Stomach smooth muscle (tissue), 2 donors: Measurements from ENCODE around the gene PPP2R2D.

Source experiments
- H3K27ac ChIP-seq: one replicate; pipeline ENCODE4 v1.7.0; 2013; ENCODE audit warnings: mild to moderate bottlenecking, low read length, inconsistent platforms
- H3K27me3 ChIP-seq, 2 donors: one replicate each; pipeline ENCODE4 v1.7.0; 2013; ENCODE audit warnings: low read length in 2 of 2; ENCODE audit not compliant: insufficient read depth in 2 of 2, control insufficient read depth in 1 of 2
- H3K36me3 ChIP-seq, 2 donors: one replicate each; pipeline ENCODE4 v1.7.0; 2013; ENCODE audit warnings: low read length in 2 of 2; ENCODE audit not compliant: control insufficient read depth in 2 of 2, insufficient read depth in 2 of 2
- H3K4me1 ChIP-seq: one replicate; pipeline ENCODE4 v1.7.0; 2013; ENCODE audit warnings: low read length; ENCODE audit not compliant: control insufficient read depth, insufficient read depth
- H3K4me3 ChIP-seq, 2 donors: one replicate each; pipeline ENCODE4 v1.7.0; 2013; ENCODE audit warnings: low read length in 2 of 2
- H3K9ac ChIP-seq, 2 donors: one replicate each; pipeline ENCODE4 v1.7.0; 2013; ENCODE audit warnings: low read length in 2 of 2, mild to moderate bottlenecking in 1 of 2
- H3K9me3 ChIP-seq, 2 donors: one replicate each; pipeline ENCODE4 v1.7.0; 2013; ENCODE audit warnings: low read length in 2 of 2; ENCODE audit not compliant: control insufficient read depth in 2 of 2
- donor health status: healthy.
- donor health status: Pancreatic carcinoma.

Gene PPP2R2D

DNA sequence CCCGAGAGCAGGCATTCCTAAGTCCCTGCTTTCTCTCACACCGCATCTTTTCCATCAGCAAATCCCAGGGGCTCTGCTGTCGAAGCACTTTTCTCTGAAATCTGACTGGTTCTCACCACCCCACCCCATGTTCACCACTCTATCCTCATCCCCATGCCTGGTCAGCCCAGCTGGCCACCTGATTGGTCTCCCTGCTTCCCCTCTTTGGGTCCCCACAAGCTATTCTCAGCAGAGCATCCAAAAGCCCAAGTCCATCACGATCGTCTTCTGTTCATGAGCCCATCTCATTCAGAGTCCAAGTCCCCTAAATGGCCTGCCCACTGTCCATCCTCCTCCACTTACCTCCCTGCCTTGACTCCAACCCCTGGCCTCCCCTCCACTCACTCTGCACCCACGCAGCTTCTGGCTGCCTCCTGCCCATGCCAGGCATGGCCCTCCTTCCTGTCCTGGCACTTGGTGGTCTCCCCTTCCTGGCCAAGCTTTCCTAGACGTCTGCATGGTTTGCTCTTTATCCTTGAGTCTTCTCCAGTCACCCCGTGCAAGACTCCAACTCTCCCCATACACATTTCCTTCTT is 1.6 kb upstream of the PPP2R2D start:
- Histone ChIP-seq H3K9me3 (no peaks in the 10 kb centered on the region), H3K4me1 (peaks cover 21% of the 10 kb centered on the region), H3K36me3 (no peaks in the 10 kb centered on the region), H3K9ac (no peak overlapping the region), H3K27ac (no peak overlapping the region), H3K27me3 (peaks cover 13 to 21% of the 10 kb centered on the region in 2 donors), H3K4me3 (peak overlapping the region in 1 of 2 donors; percentile 83)

DNA sequence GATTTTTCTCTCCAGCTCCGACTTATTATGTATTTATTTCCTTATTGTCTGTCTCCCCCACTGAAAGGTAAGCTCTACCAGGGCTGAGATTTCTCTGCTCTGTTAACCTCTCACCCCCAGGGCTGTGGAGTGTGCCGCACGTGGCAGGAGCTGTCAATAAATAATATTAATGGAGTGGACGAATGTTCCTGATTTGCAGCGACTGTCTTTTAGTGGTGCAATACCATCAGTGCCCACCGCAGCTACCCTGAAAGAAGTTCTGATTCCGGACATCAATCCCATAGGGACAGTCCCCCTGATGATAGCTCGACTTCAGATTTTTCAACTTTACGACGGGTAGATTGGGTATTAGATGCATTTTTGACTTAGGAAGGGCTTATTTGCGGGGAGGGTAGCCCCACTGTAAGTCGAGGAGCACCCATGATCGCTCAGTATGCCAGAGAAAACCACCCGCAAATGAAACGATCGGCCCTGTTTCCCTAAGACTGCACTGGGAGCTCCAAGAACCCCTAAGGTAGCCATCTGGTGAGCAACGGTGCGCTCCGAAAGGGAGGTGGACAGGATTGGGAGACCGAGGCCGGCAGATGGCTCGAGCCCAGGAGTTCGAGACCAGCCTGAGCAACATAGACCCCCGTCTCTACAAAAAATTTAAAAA is 986 bp upstream of the PPP2R2D start:
- Histone ChIP-seq H3K27ac (no peak overlapping the region), H3K9ac (peak overlapping the region; percentile 42 to 47), H3K9me3 (no peaks in the 10 kb centered on the region), H3K4me1 (peaks cover 24% of the 10 kb centered on the region), H3K27me3 (peaks cover 13 to 21% of the 10 kb centered on the region in 2 donors), H3K4me3 (peak overlapping the region; percentile 80 to 83), H3K36me3 (no peaks in the 10 kb centered on the region)

- H3K9me3 ChIP-seq: no peaks in the 10 kb centered on the region
- peaks cover 5 to 6% of the 10 kb centered on the region in 2 donors for H3K36me3 ChIP-seq
- peaks cover 32% of the 10 kb centered on the region for H3K4me1 ChIP-seq
- H3K4me3 ChIP-seq: peak overlapping the region; percentile 62 to 83
- peak overlapping the region; percentile 51 to 76 for H3K9ac ChIP-seq
- H3K27ac ChIP-seq: peak overlapping the region; percentile 58
- H3K27me3 ChIP-seq: peaks cover 13 to 19% of the 10 kb centered on the region in 2 donors
Measured at GRCh38 chr10:131901181-131901829, 497 bp downstream of the PPP2R2D start.

DNA sequence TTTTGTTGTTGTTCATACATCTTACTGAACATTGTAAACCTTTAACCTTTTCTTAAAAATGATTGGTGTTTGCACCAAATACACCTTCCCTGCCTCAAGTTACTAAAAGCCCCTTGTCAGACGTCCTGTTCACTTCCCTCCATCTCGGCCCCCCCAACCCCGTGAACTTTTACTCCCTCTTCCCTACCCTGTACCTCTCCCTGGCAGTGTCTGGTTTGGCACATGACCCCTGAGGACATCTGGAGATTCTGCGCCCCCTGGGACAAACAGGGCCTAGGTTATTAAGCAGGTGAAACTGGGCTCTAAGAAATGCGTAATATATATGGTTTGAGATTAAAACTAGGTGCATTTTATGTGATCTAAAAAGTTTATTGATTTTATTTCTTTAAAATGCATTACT is 1.4 kb downstream of the PPP2R2D start:
- H3K27ac ChIP-seq: peak overlapping the region; percentile 58
- H3K9me3 ChIP-seq: no peaks in the 10 kb centered on the region
- peak overlapping the region; percentile 62 to 83 for H3K4me3 ChIP-seq
- H3K27me3 ChIP-seq: peaks cover 13 to 18% of the 10 kb centered on the region in 2 donors
- H3K36me3 ChIP-seq: peaks cover 5 to 6% of the 10 kb centered on the region in 2 donors
- H3K4me1 ChIP-seq: peaks cover 32% of the 10 kb centered on the region
- peak overlapping the region; percentile 48 to 76 for H3K9ac ChIP-seq

DNA sequence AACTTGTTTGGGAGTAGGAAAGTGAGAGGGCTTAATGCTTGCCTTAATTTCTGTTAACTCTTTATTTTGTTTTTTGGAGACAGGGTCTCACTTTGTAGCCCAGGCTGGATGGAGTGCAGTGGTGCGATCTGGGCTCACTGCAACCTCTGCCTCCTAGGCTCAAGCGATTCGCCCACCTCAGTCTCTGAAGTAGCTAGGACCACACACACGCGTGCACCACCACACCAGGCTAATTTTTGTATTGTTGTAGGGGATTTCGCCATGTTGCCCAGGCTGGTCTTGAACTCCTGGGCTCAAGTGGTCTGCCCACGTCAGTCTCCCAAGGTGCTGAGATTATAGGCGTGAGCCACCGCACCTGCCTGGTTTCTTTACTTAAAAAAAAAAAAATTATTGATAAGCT is 1.9 kb downstream of the PPP2R2D start:
- Histone ChIP-seq H3K27me3 (peaks cover 11 to 15% of the 10 kb centered on the region in 2 donors), H3K36me3 (peaks cover 5 to 7% of the 10 kb centered on the region in 2 donors), H3K9ac (peak overlapping the region in 1 of 2 donors; percentile 14), H3K4me1 (peaks cover 32% of the 10 kb centered on the region), H3K27ac (no peak overlapping the region), H3K9me3 (no peaks in the 10 kb centered on the region), H3K4me3 (peak overlapping the region in 1 of 2 donors; percentile 83)

- H3K9ac ChIP-seq: no peak overlapping the region
- no peak overlapping the region for H3K4me3 ChIP-seq
- H3K4me1 ChIP-seq: peaks cover 26% of the 10 kb centered on the region
- no peaks in the 10 kb centered on the region for H3K9me3 ChIP-seq
- no peaks in the 10 kb centered on the region for H3K27me3 ChIP-seq
- H3K27ac ChIP-seq: no peak overlapping the region
- H3K36me3 ChIP-seq: peaks cover 5 to 10% of the 10 kb centered on the region in 2 donors
Measured at GRCh38 chr10:131905267-131905571, 4.4 kb downstream of the PPP2R2D start.

DNA sequence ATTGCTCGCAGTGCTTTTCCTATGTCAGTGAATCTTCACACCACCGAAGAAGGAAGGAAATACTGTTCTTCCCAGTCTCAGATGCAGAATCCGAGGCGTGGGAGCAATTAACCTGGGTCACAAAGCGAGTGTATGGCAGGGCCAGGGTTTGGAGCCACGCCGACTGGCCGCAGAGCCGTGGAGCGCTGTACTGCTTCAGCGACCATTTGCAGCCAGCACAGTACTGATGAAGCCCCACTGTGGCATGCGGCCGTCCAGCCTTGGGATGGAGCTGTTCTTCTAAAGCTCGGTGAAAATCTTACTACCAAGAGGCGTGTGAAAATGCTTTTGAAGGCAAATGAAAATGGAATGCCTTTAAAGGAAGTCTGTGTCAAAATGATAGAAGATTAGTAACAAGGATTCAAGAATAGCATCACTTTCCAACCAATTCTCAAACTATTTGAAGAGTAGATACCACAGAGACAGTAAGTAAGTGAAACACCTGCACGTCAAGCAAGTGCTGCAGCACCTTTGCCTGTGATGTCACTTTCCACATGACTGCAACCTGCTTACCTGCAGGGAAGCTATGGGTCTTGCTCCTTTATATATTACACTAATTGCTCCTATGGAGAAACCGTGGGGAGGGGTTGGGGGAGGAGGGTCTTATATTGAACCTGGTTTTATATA is 4.9 kb downstream of the PPP2R2D start:
- peaks cover 25% of the 10 kb centered on the region for H3K4me1 ChIP-seq
- no peaks in the 10 kb centered on the region for H3K27me3 ChIP-seq
- H3K36me3 ChIP-seq: peaks cover 5 to 10% of the 10 kb centered on the region in 2 donors
- no peak overlapping the region for H3K9ac ChIP-seq
- H3K4me3 ChIP-seq: no peak overlapping the region
- H3K9me3 ChIP-seq: no peaks in the 10 kb centered on the region
- no peak overlapping the region for H3K27ac ChIP-seq

- H3K36me3 ChIP-seq: peaks cover 5 to 10% of the 10 kb centered on the region in 2 donors
- peaks cover 25% of the 10 kb centered on the region for H3K4me1 ChIP-seq
- H3K27ac ChIP-seq: no peak overlapping the region
Measured at GRCh38 chr10:131906269-131906639, 5.4 kb downstream of the PPP2R2D start.

GRCh38 chr10:131907679-131908078 is 6.9 kb downstream of the PPP2R2D start:
- Histone ChIP-seq H3K36me3 (peaks cover 7 to 14% of the 10 kb centered on the region in 2 donors), H3K4me3 (no peak overlapping the region), H3K27me3 (no peaks in the 10 kb centered on the region), H3K4me1 (peaks cover 16% of the 10 kb centered on the region), H3K27ac (no peak overlapping the region), H3K9ac (no peak overlapping the region), H3K9me3 (no peaks in the 10 kb centered on the region)

More at GRCh38 chr10:131906269-131906639, 5.4 kb downstream of the PPP2R2D start:
- H3K9ac ChIP-seq: no peak overlapping the region
- no peak overlapping the region for H3K4me3 ChIP-seq
- no peaks in the 10 kb centered on the region for H3K27me3 ChIP-seq
- H3K9me3 ChIP-seq: no peaks in the 10 kb centered on the region

DNA sequence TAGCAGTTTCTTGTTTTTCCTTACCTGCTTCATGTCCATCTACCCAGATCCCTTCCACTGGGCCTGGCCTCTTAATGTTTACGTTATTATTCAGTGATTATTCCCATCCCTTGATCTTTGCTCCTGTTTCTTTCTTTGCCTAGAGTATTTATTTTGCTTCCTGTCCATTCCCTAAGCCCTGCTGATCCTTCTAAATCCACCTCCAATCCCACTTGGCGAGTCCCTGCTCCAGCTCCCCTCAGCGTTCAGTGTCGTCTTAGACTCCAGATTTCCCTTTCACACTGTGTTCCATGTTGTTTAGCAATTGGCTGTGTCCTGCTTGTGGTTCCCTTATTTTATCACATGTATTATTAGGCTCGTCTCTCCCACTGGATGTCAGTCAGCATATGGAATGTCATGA is 7.3 kb downstream of the PPP2R2D start:
- peaks cover 14% of the 10 kb centered on the region for H3K4me1 ChIP-seq
- H3K4me3 ChIP-seq: no peak overlapping the region
- H3K9ac ChIP-seq: no peak overlapping the region
- no peak overlapping the region for H3K27ac ChIP-seq
- no peaks in the 10 kb centered on the region for H3K9me3 ChIP-seq
- H3K27me3 ChIP-seq: no peaks in the 10 kb centered on the region
- peaks cover 8 to 14% of the 10 kb centered on the region in 2 donors for H3K36me3 ChIP-seq
